Measurements from ENCODE around the gene B3GNT8. TPM values are rescaled to one million over a fixed set of nuclear protein-coding genes. Genes with fewer than 3 reads are reported as not detected.

B3GNT8 gene
- total and polyA plus RNA-seq, 2 of the 8 experiments (the other 6 are each of a cell fraction or from before 2014, with no cell fraction given), result 0.67 to 0.86 TPM

DNA sequence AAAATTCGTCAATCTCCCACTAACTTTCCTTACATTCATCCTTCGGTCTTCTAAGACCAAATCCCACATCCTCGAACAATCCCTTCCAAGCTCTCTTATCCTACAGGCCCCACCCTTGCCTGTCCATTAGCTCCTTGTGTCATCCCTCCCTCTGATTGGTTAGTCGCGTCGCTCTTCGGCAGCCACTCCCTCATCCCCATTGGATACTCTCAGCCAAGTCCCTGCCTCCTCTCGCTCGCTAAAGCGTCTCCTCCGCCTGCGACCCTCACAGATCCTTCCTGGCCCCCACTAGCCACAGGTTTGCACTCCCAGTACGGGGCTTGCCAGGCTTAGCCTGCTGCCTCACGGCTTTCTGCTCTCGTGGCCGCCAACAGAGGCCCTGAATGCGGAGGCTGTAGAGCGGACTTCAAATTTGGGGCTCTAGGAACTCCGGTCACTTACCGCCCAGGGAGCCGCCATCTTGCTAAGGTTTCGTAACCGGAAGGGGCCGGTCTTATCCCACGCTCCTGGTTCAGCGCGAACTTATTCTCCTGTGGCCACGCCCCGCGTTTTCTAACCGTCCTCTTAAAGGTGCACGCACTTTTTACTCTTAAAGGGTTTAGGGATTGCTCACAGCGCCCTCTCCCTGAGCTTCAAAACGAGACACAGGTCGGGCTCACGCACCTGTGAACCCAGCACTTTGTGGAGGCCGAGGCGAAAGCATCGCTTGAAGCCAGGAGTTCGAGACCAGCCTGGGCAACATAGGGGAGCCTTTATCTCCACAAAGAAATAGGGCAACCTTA, 12.5 kb upstream of the B3GNT8 start, which contains the start of gene DMAC2:
TSS of gene DMAC2 (minus strand) at position 472 of the 782 bp plus-strand sequence. CDS start at position 459, 13 bp downstream.
- Histone ChIP-seq H3K36me3 (ENCODE audit: control insufficient read depth in 2 of 4, insufficient read depth in 4 of 4, low read length in 3 of 4) (peaks cover 0 to 6% (median 2%) of the 10 kb centered on the region in 4 experiments; a peak in 2 of 8 replicates), H2AK5ac (ENCODE audit: low read depth, low read length) (no peak within 1 kb of the TSS), H3K9me3 (ENCODE audit: insufficient read depth in 2 of 2, low read depth in 1 of 2, low read length in 1 of 2) (no peaks in the 10 kb centered on the region), H3K79me2 (ENCODE audit: control insufficient read depth in 1 of 2, insufficient read depth in 2 of 2, low read length in 2 of 2) (peaks cover 0 to 8% of the 10 kb centered on the region in 2 experiments; a peak in 1 of 4 replicates), H2BK15ac (ENCODE audit: low read length) (0 out of 2 replicates have a peak within 1 kb of the TSS, but pooled peaks have one; percentile 61), H2AFZ (ENCODE audit: low read length) (peak within 1 kb of the TSS; percentile 83; the same call in 1 of the 2 replicates), H3K56ac (replicated peaks; ENCODE audit: insufficient read length, low read depth, low read length) (peak within 1 kb of the TSS; percentile 93), H4K8ac (ENCODE audit: extremely low read depth, insufficient read depth, low read length) (peak within 1 kb of the TSS; percentile 100), H2BK12ac (ENCODE audit: low read depth, low read length) (peak within 1 kb of the TSS; percentile 77; the same call in 1 of the 2 replicates), H3K23me2 (ENCODE audit: low read depth, low read length) (peaks cover 2% of the 10 kb centered on the region; the same call in 1 of the 2 replicates), H3K18ac (ENCODE audit: extremely low read depth, low read length) (peak within 1 kb of the TSS; percentile 100), H3K4ac (replicated peaks; ENCODE audit: insufficient read length, low read depth, low read length) (no peak within 1 kb of the TSS), H2BK120ac (replicated peaks; ENCODE audit: low read depth, low read length) (no peak within 1 kb of the TSS), H3K14ac (ENCODE audit: insufficient read length) (no peak within 1 kb of the TSS), H3K4me1 (replicated peaks in 1 of 4; ENCODE audit: control insufficient read depth in 3 of 4, insufficient read depth in 4 of 4, low read length in 3 of 4) (no peaks in the 10 kb centered on the region), H3K79me1 (ENCODE audit: low read depth, low read length) (0 out of 2 replicates have a peak, but pooled peaks cover 4% of the 10 kb centered on the region), H3K9ac (replicated peaks in 1 of 4; ENCODE audit: extremely low read depth in 1 of 4, low read depth in 3 of 4, low read length in 3 of 4) (peak within 1 kb of the TSS; percentile 95 to 98 (median 97)), H4K5ac (ENCODE audit: insufficient read length, low read depth, low read length) (peak within 1 kb of the TSS; percentile 97), H2BK5ac (ENCODE audit: low read depth, low read length) (peak within 1 kb of the TSS; percentile 99), H2BK20ac (ENCODE audit: low read length) (no peak within 1 kb of the TSS), H3K4me3 (ENCODE audit: extremely low read depth in 1 of 4, insufficient read depth in 2 of 4, low read depth in 3 of 4, low read length in 4 of 4) (peak within 1 kb of the TSS; percentile 81 to 99 (median 90)), H4K91ac (replicated peaks; ENCODE audit: insufficient read length, low read length) (peak within 1 kb of the TSS; percentile 98), H3K23ac (ENCODE audit: insufficient read length) (no peak within 1 kb of the TSS), H3K27ac (ENCODE audit: low read depth, low read length) (peak within 1 kb of the TSS; percentile 98), H4K20me1 (replicated peaks in 1 of 2; ENCODE audit: control insufficient read depth in 1 of 2, insufficient read depth in 2 of 2, low read length in 2 of 2) (no peaks in the 10 kb centered on the region), H3K27me3 (replicated peaks in 1 of 4; ENCODE audit: control insufficient read depth in 3 of 4, extremely low read depth in 1 of 4, insufficient read depth in 3 of 4, low read length in 3 of 4) (no peaks in the 10 kb centered on the region), H3K4me2 (ENCODE audit: insufficient read depth in 1 of 2, low read depth in 2 of 2, low read length in 2 of 2) (peak within 1 kb of the TSS; percentile 67 to 81)
- peak; percentile 92 to 96 for DNase-seq (ENCODE audit: low read depth in 1 of 2, low spot score in 2 of 2)
- 6% methylated on average over 38 of the region's 40 CpGs; no CpG with 5 or more reads in 1 of the 2 experiments for WGBS, 2 experiments (ENCODE audit: extremely low coverage in 1 of 2, insufficient coverage in 1 of 2, insufficient read length in 1 of 2, insufficient replicate concordance in 2 of 2, low coverage in 1 of 2, low lambda C conversion rate in 2 of 2, missing lambda C conversion rate in 1 of 2)
- CTCF ChIA-PET (ENCODE audit: partially characterized antibody), result interaction anchor here (0.5 to 20.4 kb wide), 13 partner anchors 8 to 886 kb away, joined by 3 to 364 read pairs (median 4); no protein-coding TSS in a partner anchor
- POLR2A ChIA-PET (ENCODE audit: partially characterized antibody), result interaction anchor here (0.5 to 6.4 kb wide), 35 partner anchors 8 to 1125 kb away, joined by 3 to 87 read pairs (median 4); partner anchors contain the start of genes B3GNT8, B9D2, BCKDHA and EXOSC5
- FAIRE-seq, result peak; percentile 99
- TF ChIP-seq YY1 (IDR thresholded peaks at IDR 0.05; ENCODE audit: low read depth, low read length) (peak; percentile 98), NANOG (IDR thresholded peaks at IDR 0.05; ENCODE audit: insufficient read depth, low read depth, low read length, poor library complexity, severe bottlenecking) (no peak), TCF12 (IDR thresholded peaks at IDR 0.05; ENCODE audit: low read depth, low read length) (peak; percentile 57; the same call in 1 of the 2 replicates), CHD2 (IDR thresholded peaks at IDR 0.05; ENCODE audit: low read length) (0 out of 2 replicates have a peak, but pooled peaks have one; percentile 17), E2F6 (IDR thresholded peaks at IDR 0.05) (peak; percentile 44), SP4 (IDR thresholded peaks at IDR 0.05; ENCODE audit: low read length) (peak; percentile 86; the same call in 1 of the 2 replicates), TAF1 (IDR thresholded peaks at IDR 0.05; ENCODE audit: low read depth, low read length) (peak; percentile 95), KDM1A (IDR thresholded peaks at IDR 0.05; ENCODE audit: borderline replicate concordance, low read length) (peak; percentile 64; the same call in 1 of the 2 replicates), SIN3A (conservative IDR thresholded peaks at IDR 0.05 in 1 of 2, IDR thresholded peaks at IDR 0.05 in 1 of 2; ENCODE audit: low read depth in 1 of 2, low read length in 2 of 2) (peak; percentile 26 to 78; a peak in 1 of 4 replicates)

Data from H1 (cell line).